Activated gamma-delta T cell treated with anti-CD3 and anti-CD28 coated beads, Interleukin-2, amount 50 U/mL, for 16 hours (primary cell): ENCODE data around the gene KSR2.
"Not testable (repeated sequence)": the region's sequence is repeated elsewhere in the genome, so short reads cannot be mapped to it uniquely, and the experiment has no call there.

Experiments
- DNase-seq: peaks from one replicate; pipeline ENCODE4 v3.0.0-alpha.2; 2020; ENCODE audit warnings: low read depth

KSR2 gene

GRCh38 chr12:117821480-117822175 lies 147.2 kb downstream of the KSR2 start:
- no peak for DNase-seq

GRCh38 chr12:117820216-117820907 lies 148.4 kb downstream of the KSR2 start:
- no peak for DNase-seq

- DNase-seq = no peak
Observed at GRCh38 chr12:117819160-117819559, 149.6 kb downstream of the KSR2 start.

- no peak for DNase-seq
Observed at GRCh38 chr12:117818400-117818799, 150.4 kb downstream of the KSR2 start.

GRCh38 chr12:117809509-117809908 lies 159.3 kb downstream of the KSR2 start:
- DNase-seq = no peak

GRCh38 chr12:117807946-117808345 lies 160.8 kb downstream of the KSR2 start:
- no peak for DNase-seq

GRCh38 chr12:117807355-117807754 lies 161.4 kb downstream of the KSR2 start:
- DNase-seq = no peak

GRCh38 chr12:117805865-117806264 lies 162.9 kb downstream of the KSR2 start:
- DNase-seq = no peak

GRCh38 chr12:117803001-117803400 lies 165.8 kb downstream of the KSR2 start:
- DNase-seq = no peak

- not testable (repeated sequence) for DNase-seq
Observed at GRCh38 chr12:117800711-117801110, 168.1 kb downstream of the KSR2 start.

- no peak for DNase-seq
Observed at GRCh38 chr12:117797202-117797601, 171.6 kb downstream of the KSR2 start.

GRCh38 chr12:117792877-117793424 lies 175.8 kb downstream of the KSR2 start:
- DNase-seq = no peak

GRCh38 chr12:117792471-117792870 lies 176.3 kb downstream of the KSR2 start:
- no peak for DNase-seq

GRCh38 chr12:117790948-117791347 lies 177.8 kb downstream of the KSR2 start:
- no peak for DNase-seq

GRCh38 chr12:117790198-117790597 lies 178.6 kb downstream of the KSR2 start:
- no peak for DNase-seq

- no peak for DNase-seq
Observed at GRCh38 chr12:117789195-117789912, 179.4 kb downstream of the KSR2 start.

- DNase-seq = no peak
Observed at GRCh38 chr12:117778656-117779055, 190.1 kb downstream of the KSR2 start.

GRCh38 chr12:117774941-117775775 lies 193.6 kb downstream of the KSR2 start:
- DNase-seq = no peak

GRCh38 chr12:117768860-117769259 lies 199.9 kb downstream of the KSR2 start:
- no peak for DNase-seq

GRCh38 chr12:117766008-117766407 lies 202.8 kb downstream of the KSR2 start:
- DNase-seq = no peak

GRCh38 chr12:117762143-117762542 lies 206.6 kb downstream of the KSR2 start:
- DNase-seq = no peak
